DOHH2 (cell line): ENCODE measurements around the gene SCUBE3.

Source experiments
- H3F3A ChIP-seq: fragments of 200-600 bp; sonication (generic), shearing (Covaris generic); 2 replicates; pipeline ENCODE4 v1.6.0; 2016; ENCODE audit warnings: antibody characterized with exemption, mild to moderate bottlenecking; ENCODE audit not compliant: control insufficient read depth, insufficient read depth
- H3K27ac ChIP-seq: fragments of 200-600 bp; sonication (generic); 2 replicates; pipeline ENCODE4 v1.5.1; 2014; ENCODE audit warnings: low read depth, mild to moderate bottlenecking, low read length, moderate library complexity
- H3K27me3 ChIP-seq: fragments of 200-600 bp; sonication (generic); 2 replicates; pipeline ENCODE4 v1.6.1; 2014; ENCODE audit warnings: mild to moderate bottlenecking, low read length, mixed read lengths; ENCODE audit not compliant: control insufficient read depth
- H3K36me3 ChIP-seq: fragments of 200-600 bp; sonication (generic); 2 replicates; pipeline ENCODE4 v1.6.1; 2014; ENCODE audit warnings: mild to moderate bottlenecking, low read length, moderate library complexity, mixed read lengths; ENCODE audit not compliant: control insufficient read depth
- H3K4me1 ChIP-seq: fragments of 200-600 bp; sonication (generic); 2 replicates; pipeline ENCODE4 v1.6.1; 2014; ENCODE audit warnings: mild to moderate bottlenecking, low read length, mixed read lengths; ENCODE audit not compliant: control insufficient read depth
- H3K4me2 ChIP-seq: fragments of 200-600 bp; sonication (generic); 2 replicates; pipeline ENCODE4 v1.6.0; 2014; ENCODE audit warnings: mild to moderate bottlenecking, low read length, moderate library complexity
- H3K4me3 ChIP-seq: fragments of 200-600 bp; sonication (generic); 2 replicates; pipeline ENCODE4 v1.5.1; 2014; ENCODE audit warnings: mild to moderate bottlenecking, low read length, mixed read lengths
- H3K79me2 ChIP-seq: fragments of 200-600 bp; sonication (generic); 2 replicates; pipeline ENCODE4 v1.6.1; 2014; ENCODE audit warnings: mild to moderate bottlenecking, low read length, mixed read lengths; ENCODE audit not compliant: control insufficient read depth
- H3K9me2 ChIP-seq: fragments of 200-600 bp; sonication (generic); replicated peaks from 2 replicates; pipeline ENCODE4 v1.6.1; 2014; ENCODE audit warnings: mild to moderate bottlenecking, low read length, mixed read lengths; ENCODE audit not compliant: control insufficient read depth
- H3K9me3 ChIP-seq: fragments of 200-600 bp; sonication (generic); 2 replicates; pipeline ENCODE4 v1.6.1; 2014; ENCODE audit warnings: antibody characterized with exemption, low read length, mixed read lengths; ENCODE audit not compliant: control insufficient read depth, insufficient read depth
- H4K20me1 ChIP-seq: fragments of 200-600 bp; sonication (generic); 2 replicates; pipeline ENCODE4 v1.6.0; 2014; ENCODE audit warnings: low read depth, mild to moderate bottlenecking, antibody characterized with exemption, low read length, moderate library complexity; ENCODE audit not compliant: control insufficient read depth, insufficient read depth
- CTCF ChIP-seq: fragments of 200-600 bp; sonication (generic); IDR thresholded peaks from one replicate; pipeline ENCODE4 v1.5.1; 2014; ENCODE audit warnings: antibody characterized with exemption, mild to moderate bottlenecking, low read depth, low read length; ENCODE audit not compliant: poor library complexity, severe bottlenecking
- EZH2phosphoT487 ChIP-seq: fragments of 200-600 bp; sonication (generic); IDR thresholded peaks from 2 replicates; pipeline ENCODE4 v1.6.1; 2017; ENCODE audit warnings: borderline replicate concordance, mild to moderate bottlenecking, antibody characterized with exemption, low read length, moderate library complexity, mixed read lengths

Gene SCUBE3

GRCh38 chr6:35267446-35267845, 53.7 kb downstream of the SCUBE3 start:
- Histone ChIP-seq H3K4me2 (no peak overlapping the region), H3K9me2 (no peaks in the 10 kb centered on the region), H3K36me3 (0 out of 2 replicates have a peak, but pooled peaks cover 4% of the 10 kb centered on the region), H3K27ac (no peak overlapping the region), H3K79me2 (peaks cover 22% of the 10 kb centered on the region), H4K20me1 (no peaks in the 10 kb centered on the region), H3F3A (no peaks in the 10 kb centered on the region), H3K4me3 (no peak overlapping the region), H3K27me3 (no peaks in the 10 kb centered on the region), H3K4me1 (peaks cover 12% of the 10 kb centered on the region), H3K9me3 (no peaks in the 10 kb centered on the region)
- TF ChIP-seq CTCF, result no peak

DNA sequence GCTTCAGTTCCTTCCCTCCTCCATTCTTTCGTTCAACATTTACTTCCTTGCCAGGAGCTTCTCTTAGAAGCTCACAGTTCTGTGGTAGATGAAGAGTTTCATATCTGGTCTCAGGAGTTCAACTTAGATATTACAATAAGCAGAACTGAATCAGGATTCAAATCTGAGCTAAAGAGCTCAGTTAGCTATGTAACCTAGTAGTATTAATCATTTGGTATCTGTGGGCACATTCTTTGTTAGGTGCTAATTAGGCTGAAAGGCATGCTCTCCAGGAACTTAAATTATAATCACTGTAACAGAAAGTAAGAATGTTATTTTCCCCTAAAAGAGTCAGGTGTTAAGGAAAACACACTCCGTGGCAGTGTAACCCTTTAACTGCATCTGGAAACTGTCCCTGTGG, 54.1 kb downstream of the SCUBE3 start:
- no peaks in the 10 kb centered on the region for H3K9me2 ChIP-seq
- H3K27ac ChIP-seq, result no peak overlapping the region
- H3K4me1 ChIP-seq, result peaks cover 12% of the 10 kb centered on the region
- no peaks in the 10 kb centered on the region for H3K27me3 ChIP-seq
- H3K79me2 ChIP-seq, result peaks cover 20% of the 10 kb centered on the region
- H4K20me1 ChIP-seq, result no peaks in the 10 kb centered on the region
- H3K9me3 ChIP-seq, result no peaks in the 10 kb centered on the region
- 0 out of 2 replicates have a peak, but pooled peaks cover 4% of the 10 kb centered on the region for H3K36me3 ChIP-seq
- H3K4me3 ChIP-seq, result no peak overlapping the region
- TF ChIP-seq CTCF, result no peak
- TF ChIP-seq EZH2phosphoT487, result no peak
- no peak overlapping the region for H3K4me2 ChIP-seq
- H3F3A ChIP-seq, result no peaks in the 10 kb centered on the region

GRCh38 chr6:35272005-35272404, 58.2 kb downstream of the SCUBE3 start:
- no peak for TF ChIP-seq EZH2phosphoT487
- TF ChIP-seq CTCF, result no peak
- no peaks in the 10 kb centered on the region for H3K9me2 ChIP-seq
- H3K4me3 ChIP-seq, result no peak overlapping the region
- H3K27ac ChIP-seq, result no peak overlapping the region
- H3F3A ChIP-seq, result no peaks in the 10 kb centered on the region
- H3K4me2 ChIP-seq, result no peak overlapping the region
- H3K79me2 ChIP-seq, result no peaks in the 10 kb centered on the region; the same call in 1 of the 2 replicates
- H3K4me1 ChIP-seq, result no peaks in the 10 kb centered on the region
- H4K20me1 ChIP-seq, result no peaks in the 10 kb centered on the region
- 0 out of 2 replicates have a peak, but pooled peaks cover 4% of the 10 kb centered on the region for H3K36me3 ChIP-seq
- H3K9me3 ChIP-seq, result no peaks in the 10 kb centered on the region
- H3K27me3 ChIP-seq, result no peaks in the 10 kb centered on the region
